Mammary epithelial cell (primary cell): Measurements from ENCODE around the gene LRMDA.

ENCODE experiments used
- EZH2 ChIP-seq: IDR thresholded peaks from 2 replicates; pipeline ENCODE4 v1.6.1; 2012; ENCODE audit warnings: low read length, inconsistent platforms, borderline replicate concordance
- TF ChIP-seq, protein P1 (sequence below), 2 donors: IDR thresholded peaks in 1 of 2; conservative IDR thresholded peaks in 1 of 2; 2 replicates each; pipeline ENCODE4 v1.5.1; 2011 to 2012; ENCODE audit warnings: inconsistent platforms in 2 of 2, low read length in 2 of 2, mild to moderate bottlenecking in 2 of 2, control low read depth in 1 of 2, low read depth in 1 of 2; ENCODE audit not compliant: insufficient read depth in 1 of 2; ENCODE audit errors: extremely low read depth in 1 of 2

DNA sequence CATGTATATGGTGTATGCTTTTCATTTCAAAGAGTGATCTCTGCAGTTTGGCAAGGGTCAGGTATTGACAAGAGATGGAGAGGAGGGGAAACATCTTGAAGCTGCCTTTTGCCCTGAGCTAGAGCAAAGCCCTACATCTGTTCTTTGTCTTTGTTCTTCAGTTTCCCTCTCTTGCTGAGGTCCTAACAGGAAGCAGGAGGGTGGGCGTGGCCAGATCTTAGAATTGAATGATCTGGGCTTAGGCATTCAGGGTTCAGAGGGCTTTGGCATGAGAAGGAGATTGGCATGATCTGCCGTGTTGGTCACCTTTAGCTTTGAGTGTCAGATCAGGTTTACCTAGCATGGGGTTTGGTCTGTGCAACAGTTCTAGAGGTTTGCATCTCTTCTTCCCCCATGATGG lies 41.3 kb downstream of the LRMDA start:
- no peak for TF ChIP-seq EZH2
- TF ChIP-seq, protein P1, sequence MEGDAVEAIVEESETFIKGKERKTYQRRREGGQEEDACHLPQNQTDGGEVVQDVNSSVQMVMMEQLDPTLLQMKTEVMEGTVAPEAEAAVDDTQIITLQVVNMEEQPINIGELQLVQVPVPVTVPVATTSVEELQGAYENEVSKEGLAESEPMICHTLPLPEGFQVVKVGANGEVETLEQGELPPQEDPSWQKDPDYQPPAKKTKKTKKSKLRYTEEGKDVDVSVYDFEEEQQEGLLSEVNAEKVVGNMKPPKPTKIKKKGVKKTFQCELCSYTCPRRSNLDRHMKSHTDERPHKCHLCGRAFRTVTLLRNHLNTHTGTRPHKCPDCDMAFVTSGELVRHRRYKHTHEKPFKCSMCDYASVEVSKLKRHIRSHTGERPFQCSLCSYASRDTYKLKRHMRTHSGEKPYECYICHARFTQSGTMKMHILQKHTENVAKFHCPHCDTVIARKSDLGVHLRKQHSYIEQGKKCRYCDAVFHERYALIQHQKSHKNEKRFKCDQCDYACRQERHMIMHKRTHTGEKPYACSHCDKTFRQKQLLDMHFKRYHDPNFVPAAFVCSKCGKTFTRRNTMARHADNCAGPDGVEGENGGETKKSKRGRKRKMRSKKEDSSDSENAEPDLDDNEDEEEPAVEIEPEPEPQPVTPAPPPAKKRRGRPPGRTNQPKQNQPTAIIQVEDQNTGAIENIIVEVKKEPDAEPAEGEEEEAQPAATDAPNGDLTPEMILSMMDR (conservative IDR thresholded peaks at IDR 0.05 in 1 of 2, IDR thresholded peaks at IDR 0.05 in 1 of 2; ENCODE audit: extremely low read depth in 1 of 2, insufficient read depth in 1 of 2, low read depth in 1 of 2, low read length in 2 of 2): no peak
